H4 (cell line): Measurements from ENCODE around the gene CNTN1. TPM values are rescaled to one million over a fixed set of nuclear protein-coding genes. Genes with fewer than 3 reads are reported as not detected.
A peak's percentile ranks its signal among the peaks of the same experiment; 100 is the strongest.

Source experiments
- DNase-seq: peaks from one replicate; pipeline ENCODE4 v3.0.0-alpha.2; 2015; ENCODE audit warnings: low spot score
- total RNA-seq: library from RNA; depleted of rRNA; stranded (reverse); fragments of >200 nt; shearing (Covaris generic); gene quantifications from 2 replicates; pipeline ENCODE4 v1.2.3, GENCODE V29; 2014

Gene CNTN1
- total RNA-seq, 1 experiment from 2014 or later = 3.7 TPM

DNA sequence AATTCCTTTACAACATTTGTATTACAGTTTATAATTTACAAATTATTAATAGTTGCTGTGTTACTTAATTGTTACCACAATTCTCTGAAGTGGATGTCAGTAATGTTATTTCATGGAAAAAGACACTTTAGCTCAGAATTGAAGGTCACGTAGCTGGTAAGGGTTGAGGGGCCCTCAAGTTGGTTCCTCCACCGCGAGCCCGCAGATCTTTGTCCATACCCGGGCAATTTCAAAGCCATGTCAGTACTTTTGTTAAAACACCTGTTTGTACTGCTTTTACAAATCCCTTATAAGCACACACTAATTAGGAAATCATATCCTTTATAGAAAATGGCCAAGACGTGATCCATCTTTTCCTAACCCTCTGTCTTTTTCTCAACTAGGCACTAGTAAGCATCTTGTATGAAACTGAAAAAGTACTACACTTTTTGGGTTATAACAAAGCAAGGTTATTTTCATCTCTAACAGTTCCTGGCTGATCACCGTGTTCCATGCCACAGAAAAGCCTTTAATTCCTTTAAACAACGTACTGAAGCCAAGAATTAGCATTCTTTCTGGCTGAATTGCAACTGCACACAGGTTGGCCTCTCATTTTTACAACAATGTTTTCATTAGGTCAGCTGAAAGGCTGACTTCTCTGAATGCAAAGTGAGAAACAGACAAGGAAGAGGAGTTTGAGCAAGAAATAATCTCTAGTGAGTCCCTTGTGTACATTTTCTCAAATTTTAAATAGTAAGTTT lies 76.1 kb downstream of the CNTN1 start:
- no peak for DNase-seq

DNA sequence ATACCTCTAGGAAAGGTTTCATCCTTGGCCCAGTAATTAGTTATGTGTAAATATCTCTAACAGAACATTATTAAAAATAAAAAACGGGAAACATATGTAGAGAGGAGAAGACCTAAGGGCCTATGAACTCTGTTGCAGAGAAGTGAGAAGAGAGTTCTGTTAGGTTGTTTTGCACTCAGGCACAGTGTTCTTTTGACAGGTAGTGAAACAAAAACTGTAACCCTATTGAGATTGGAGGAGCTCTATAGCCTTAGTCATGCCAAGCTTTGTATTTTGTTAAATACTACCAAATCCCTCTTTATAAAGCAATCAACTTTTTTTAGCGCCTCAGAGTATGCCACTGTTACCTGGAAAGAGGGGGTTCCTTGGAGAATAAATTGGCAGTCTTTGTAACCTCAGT lies 77.6 kb downstream of the CNTN1 start:
- no peak for DNase-seq

DNA sequence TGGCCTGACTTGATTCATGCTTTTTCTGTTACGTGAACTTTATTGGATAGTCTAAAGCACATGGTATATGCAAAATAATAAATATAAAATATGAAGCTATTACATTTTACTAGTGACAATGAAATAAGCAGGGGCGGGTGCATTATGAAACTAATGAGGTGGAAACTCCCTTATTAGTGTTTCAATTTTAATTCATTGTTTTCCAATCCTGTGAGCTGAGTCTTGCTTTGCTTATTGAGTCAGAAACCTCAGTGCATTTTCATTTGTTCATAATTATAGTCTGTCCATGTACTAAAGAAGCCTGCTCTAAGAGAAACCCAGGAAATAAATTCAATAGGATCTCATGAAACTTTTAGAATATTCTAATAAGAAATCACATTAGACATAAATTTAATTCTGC lies 78.5 kb downstream of the CNTN1 start:
- DNase-seq = no peak

DNA sequence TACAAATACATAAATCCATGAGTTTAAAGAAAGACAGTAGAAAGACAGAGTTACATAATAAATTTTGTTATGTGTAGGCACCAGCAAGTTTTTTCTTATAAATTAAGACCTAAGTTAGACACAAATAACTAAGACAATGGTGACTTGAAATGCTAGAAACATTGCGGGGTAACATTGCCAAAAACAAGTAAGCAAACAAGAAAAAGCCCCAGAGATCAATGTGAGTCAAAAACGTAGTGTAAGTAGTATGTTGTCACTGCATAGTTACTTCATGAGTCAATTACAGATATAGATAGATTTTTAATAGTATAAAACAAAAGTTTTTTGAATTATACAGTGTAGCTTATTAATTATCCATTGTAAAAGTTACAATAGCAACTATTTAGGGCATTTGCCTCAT lies 83.4 kb downstream of the CNTN1 start:
- DNase-seq = no peak

DNA sequence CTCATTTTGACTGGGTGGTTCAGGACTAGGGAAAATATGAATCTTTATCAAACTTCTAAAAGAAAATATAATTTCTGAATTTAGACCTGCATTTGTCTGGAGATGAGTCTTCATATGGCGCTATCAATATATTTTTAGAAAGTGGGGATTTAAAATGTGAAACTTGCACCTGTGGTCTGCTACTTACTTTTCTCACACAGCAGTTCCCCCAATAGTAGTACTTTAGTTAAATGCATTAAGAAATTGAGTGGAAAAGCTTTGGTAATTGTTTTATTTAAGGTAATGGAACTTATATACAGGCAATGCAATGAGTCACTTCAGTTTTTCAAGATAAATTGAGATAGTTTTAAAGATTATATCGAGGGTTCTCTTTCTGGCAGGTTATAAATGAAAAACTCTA lies 91.9 kb downstream of the CNTN1 start:
- no peak for DNase-seq

DNA sequence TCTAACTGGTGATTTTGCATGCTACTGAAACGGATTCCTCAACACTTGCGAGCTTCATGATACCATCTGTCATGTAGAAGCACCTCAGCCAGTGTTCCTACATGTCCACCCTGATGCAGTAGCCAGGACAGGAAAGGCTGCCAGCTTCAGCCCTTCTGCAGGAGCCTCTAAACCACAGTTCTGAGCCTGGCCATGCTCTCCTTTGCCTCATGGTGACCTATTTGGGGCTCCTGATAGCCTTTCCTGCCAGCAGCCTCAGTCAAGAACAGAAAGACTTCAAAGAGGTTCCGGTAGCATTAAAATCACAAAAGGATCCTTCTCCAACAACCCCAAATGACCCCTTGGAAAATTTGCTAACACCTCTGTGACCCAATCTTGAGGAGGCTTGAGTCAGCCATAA lies 96.0 kb downstream of the CNTN1 start:
- no peak for DNase-seq

DNA sequence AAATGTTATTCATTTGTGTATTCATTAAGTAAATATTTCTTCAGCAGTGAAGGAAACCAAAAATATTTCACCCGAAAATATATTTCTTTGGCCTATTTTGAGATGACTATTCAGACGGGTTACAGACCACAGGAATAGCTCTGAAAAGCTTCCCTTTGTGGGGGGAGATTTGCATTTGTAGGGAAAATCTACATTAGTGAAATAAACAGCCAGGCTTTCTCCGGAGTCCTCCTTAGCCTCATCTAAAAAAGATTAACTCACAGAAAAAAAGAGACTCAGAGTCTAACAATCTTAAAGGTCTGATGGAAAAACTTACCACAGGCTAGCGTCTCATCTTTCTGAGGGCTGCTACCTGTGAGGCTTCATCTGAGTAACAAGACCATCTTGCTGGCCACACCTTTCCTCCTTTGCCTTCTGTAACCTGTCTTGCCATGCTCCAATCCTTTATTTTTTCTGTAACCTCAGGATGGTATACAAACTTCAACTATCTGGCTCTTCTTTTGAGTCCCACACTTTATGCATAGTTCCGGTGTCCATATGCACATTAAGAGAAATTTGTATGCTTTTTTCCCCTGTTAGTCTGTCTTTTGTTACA lies 100.7 kb downstream of the CNTN1 start:
- DNase-seq = no peak

DNA sequence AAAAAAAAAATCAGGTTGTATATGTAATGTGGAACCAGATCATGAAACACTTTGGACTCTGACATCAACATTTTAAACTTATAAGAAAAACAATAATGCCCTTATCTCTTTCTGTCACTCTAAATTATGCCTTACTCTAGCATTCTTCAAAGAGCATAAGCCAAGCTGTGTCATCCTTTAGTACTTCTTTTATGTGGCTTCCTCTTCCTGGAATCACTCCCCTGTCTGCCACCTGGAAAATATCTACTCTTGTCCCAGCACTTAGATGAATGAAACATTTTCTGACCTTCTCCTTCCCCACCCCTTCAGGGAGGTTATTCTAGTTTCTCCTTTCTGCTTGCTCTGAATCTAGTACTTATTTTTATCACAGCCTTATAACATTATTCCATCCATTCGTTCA lies 101.2 kb downstream of the CNTN1 start:
- no peak for DNase-seq

DNA sequence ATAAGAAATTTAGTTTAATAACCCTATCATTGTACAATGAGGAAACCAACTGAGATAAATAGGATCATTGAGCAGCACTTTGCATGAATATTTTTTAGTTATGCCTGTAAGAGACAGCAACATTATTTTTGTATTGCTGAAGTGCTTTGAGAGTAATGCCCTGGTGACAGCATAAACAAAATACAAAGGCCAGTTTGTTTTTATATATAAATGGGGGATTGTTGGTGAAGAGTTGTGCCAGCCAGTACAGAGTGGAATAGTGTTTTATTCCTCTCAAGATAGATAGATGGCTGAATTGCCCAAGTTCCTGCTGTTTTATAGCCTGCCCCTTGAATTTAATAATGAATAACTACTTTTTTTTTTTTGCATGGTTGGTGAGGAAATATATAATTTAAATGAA lies 101.8 kb downstream of the CNTN1 start:
- DNase-seq = no peak

DNA sequence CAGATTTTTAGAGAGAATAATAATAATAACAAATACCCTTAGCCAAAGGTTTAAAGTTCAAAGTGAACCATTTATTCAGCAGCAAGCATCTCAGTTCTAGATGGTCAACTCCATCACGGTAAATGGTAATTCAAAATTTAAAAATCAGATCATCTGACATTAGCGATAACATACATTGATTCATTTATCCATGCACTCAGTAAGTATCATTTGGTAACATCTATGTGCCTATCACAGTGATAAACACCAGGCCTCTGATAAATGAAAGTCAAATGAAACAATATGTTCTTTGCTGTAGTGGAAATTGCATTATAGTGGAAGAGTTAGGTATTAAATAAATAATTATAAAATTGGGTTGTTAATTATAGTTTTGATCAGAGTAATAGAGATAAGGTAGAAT lies 108.8 kb downstream of the CNTN1 start:
- DNase-seq = no peak

DNA sequence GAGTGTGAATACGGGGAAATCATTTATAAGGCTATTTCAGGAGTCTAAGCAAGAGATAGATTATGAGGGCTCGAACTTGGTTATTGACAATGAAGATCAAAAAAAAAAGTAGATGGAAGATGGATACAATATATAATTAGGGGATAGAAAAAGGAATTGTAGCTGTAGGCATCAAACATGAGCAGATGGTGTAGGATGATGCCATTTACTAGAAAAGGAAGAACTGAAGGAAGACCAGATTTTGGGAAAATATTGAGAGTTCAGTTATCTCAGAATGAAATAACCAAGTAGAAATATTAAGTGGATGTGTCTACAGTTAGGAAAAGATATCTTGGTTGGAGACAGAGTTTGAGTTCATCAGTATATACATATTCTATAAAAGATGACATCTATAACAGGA lies 109.6 kb downstream of the CNTN1 start:
- no peak for DNase-seq

DNA sequence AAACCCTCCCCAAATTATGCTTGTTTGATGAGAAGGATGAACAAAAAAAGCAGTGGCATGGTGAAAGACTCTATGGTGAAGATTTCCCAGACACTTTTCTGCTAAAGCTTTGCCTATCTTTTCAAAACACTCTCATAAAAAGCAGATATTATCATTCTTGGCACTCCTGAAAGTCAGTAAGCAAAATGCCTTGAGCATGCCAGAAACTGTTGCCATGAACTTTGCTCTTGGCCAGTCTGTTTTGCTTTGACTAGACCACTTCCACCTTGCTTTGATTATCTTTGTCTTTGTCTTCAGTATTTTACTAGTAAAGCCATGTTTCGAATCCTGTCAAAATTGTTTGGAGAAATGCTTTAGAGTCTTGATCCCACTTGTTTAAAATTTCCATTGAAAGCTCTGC lies 110.4 kb downstream of the CNTN1 start:
- no peak for DNase-seq

DNA sequence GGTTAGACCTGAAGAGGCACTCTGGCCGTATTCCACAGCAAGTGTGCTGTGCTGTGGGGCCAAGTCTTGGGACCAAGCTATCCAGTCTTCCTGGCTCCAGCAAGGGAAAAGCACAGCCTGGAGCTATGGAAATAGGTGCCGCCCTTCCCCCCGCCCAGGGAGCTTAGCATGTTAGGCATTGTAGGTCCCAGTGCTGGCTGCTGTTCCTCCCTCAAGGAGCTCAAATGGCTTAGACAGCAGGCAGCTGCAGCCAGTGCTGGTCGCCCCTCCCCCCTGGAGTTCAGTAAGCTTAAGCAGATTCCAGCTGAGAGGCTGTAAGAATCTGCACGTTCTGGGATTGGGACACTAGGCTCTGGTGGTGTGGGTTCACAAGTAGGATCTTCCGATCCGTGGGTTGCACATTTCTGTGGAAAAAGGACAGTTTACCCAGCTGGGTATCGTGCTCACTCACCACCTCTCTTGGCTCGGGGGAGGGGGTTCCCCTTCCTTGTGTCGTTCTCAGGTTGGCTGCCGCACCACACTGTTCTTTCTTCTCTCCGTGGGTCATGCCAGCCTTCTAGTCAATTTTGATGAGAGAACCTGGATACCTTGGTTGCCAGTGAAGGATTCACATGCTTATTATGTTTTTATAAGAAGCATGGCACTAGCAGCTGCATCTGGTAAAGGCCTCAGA lies 127.3 kb downstream of the CNTN1 start:
- peak; percentile 36 for DNase-seq

DNA sequence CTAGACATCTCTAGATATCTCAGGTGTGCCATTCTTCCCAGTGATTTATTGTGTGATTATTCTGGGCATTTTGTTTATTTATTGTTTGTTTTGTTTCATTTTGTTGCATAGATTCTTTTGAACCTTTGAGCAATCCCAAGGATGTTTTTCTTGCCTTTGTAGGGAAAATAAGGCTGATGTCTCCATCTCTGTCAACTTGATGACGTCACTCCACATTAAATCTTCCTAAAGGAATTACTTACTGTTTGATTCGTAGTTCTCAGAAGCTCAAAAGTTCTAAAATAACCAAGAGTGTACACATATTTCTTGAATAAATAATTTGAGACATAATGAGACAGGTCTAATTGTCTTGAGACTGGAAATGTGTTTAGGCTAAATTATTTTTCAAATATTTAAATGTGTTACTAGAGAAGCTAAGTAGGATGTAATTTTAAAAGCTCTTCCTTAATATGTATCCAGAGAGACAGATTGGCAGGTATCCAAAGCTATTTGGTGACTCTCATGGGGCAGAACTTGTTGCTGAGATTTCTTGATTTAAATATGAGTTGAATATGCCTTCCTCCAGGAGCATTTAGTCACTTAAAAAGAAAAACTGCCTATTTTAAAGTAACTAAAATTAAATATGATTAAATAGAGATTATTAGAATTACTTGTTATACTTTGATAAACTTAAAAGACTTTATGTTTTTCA lies 128.7 kb downstream of the CNTN1 start:
- DNase-seq = no peak

DNA sequence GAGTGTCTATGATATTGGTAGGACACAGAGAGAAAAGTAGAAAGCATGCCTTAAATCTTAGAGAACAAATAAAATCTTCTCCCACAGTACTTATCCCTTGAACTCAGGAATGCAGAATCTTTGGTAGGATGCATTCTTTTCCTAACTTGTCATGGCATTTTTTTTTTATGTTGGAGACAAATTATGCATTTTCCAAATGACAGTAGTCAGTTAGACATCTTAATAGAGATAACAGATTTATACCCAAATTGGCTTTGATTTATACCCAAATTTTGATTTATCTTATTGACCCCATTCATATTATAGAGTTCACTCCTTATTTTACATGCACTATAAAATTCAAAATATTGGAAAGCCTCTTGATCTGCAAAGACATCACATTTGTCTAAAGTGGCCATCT lies 132.9 kb downstream of the CNTN1 start:
- no peak for DNase-seq

DNA sequence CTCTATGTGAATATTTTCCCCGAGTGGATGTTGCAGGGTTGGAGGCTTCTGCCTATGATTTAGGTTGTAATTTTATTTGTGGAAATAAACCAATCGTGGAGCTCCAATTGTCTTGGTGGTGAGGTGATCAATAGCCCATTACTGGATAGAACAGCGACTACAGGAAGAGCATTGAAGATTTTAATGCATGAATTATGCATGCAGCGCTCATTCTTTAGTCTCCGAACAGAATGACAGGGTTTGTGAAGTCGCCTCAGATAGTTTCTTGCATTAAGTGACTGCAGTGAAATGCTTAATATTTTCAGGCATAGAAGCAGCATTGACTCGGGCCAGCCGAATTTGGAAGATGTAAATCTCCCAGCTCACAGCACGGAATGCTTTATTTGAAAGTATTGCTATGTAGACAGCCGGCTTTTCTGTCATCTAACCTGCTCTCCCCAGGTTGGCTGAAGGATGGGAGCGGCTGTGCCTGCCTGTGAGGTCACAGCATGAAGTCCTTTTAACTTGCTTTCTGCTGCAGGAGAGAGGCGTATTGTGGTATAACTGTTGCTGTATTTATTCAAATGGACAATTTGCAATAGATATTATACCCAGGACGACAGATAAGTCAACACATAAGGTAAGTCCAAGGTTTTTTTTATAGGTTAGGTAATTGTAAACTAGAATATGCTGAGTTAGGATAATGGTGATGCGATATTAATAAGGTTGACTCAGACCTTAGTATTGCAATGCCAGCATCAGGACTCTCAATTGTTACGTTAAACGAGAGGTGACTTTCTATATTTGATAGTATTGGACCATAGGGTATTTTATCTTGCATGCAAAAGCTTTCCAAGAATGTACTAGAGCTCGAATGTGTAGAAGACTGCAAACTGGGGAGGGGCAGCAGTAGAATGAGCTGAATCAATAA lies 135.7 kb downstream of the CNTN1 start:
- DNase-seq = no peak

DNA sequence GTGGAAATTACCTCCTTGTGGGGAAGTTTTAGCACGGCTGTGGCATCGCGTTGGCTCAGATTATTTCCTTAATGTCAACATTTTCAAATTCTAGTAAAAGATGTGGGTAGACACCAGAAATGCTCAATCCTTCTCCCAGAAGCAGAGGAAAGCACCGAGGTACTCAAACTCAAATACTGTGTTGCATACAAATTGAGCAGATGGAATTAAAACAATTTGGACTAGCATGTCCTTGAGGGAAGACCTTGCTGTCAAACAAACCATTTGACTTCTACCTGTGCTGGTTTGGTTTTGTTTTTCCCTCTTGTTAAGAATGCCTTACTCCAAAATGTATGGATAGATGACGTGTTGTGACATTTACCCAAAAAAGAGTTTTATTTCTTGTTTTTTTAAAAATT lies 136.4 kb downstream of the CNTN1 start:
- DNase-seq = no peak

DNA sequence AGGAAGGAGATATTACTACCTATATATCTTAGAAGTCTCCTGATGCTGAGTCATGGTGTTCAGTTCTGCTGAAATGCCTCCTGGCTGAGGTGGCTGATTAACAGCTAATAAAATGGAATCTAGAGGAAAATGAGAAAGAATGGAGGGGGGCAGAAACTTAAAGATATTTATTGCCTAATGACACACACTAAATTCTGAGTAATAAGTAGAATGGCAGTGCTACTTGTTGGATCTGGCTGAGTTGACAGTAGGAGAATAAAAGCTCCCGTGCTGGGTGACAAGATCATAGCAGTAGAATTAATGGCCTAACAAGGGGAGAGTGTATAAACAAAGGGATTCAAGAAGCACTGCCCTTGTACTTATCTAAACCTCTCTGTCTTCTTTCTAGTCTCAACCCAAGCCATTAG lies 137.5 kb downstream of the CNTN1 start:
- peak; percentile 20 for DNase-seq

DNA sequence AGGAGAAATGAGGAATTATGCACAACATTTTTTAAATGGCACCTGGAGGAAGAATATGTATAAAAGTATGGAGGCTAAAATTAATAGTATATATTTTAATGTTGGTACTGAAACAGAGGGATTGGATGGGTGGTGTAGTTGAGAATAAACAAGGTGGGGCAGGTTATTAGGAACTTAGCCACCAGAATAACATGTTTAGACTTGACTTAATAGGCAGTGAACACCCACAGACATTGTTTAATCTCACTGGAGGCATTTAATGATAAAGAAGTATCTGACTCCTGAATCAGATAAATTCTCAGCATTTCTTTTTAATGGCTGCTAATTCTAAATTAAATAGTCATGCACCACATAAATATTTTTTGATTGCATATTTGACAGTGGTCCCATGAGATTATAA lies 139.7 kb downstream of the CNTN1 start:
- no peak for DNase-seq

DNA sequence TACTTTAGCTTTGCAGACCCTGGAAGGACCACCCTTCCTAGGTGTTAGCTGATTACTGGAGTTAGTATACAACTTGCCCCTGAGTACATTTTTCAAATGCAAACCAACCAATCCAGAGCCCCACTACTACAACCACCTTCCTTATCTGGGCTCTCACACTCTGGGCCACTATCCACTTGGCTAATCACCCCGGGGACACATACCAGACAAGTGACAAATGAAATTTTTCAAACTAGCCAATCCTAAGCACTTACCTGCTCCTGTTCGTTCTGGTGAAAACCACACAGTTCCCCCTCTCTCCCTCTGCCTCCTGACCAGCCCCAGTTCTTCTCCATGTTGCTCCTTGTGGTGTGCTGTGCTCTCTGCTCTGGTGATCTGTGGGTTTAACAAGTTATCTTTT lies 140.4 kb downstream of the CNTN1 start:
- peak; percentile 22 for DNase-seq

DNA sequence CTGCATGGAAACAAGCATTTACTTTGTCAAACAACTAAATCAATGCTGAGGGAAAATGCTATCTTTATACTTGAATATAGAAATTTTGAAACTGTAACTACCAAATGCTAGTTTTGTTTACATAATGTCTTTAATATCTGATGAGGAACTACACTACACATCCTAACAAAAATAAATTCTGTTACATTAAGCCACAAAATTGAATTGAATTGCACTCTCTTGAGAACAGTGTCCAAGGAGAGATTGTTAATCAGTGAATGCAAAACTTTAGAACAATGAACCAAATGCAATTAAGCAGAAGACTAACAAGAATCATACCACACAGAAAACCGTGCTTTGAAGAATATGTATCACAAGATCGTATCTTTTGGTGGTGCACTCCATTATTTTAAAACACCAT lies 141.6 kb downstream of the CNTN1 start:
- no peak for DNase-seq

DNA sequence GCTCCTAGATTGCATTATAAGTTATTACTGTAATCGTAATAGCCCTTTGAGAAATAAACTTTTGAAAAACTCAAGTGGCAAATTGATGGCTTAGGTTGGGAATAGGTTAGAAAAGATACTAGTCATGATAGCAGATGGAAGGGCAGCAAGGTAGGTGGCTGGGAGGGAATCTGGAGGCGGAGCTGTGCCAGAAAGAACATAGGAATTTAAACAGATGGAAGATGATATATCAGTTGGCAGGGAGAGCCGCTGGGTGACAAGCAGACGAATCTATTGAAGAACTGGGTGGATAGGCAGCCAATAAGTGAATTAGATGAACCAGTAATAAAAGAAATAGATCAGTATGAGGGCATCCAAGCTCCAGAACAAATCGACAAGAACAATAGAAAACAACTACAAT lies 142.1 kb downstream of the CNTN1 start:
- no peak for DNase-seq
